Activated CD8-positive, alpha-beta memory T cell treated with anti-CD3 and anti-CD28 coated beads for 1 hour (primary cell): ENCODE measurements around the gene MEGF9.

Experiments
- DNase-seq, 2 donors: peaks; one replicate each; pipeline ENCODE4 v3.0.0-alpha.2; 2020; ENCODE audit warnings: low read depth in 1 of 2; ENCODE audit errors: extremely low read depth in 1 of 2

The MEGF9 gene

DNA sequence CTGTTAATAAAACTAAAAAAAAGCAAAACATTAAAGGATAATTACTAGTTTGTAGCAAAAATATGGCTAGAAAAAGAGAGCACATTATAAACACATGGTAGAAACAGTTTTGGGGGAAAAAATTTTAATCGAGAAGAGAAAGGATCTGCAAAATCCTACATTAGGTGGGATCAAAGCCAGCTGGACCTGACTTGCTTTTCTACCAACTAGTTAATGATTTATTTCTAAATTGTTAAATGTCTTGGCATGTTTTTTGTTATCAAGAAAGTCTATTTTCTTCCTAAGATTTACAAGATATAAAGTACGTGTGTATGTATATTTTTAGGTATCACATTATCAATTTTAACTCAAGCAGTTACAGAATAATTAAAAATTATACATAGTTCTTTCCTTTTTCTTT lies 87.2 kb downstream of the MEGF9 start:
- DNase-seq, result no peak

DNA sequence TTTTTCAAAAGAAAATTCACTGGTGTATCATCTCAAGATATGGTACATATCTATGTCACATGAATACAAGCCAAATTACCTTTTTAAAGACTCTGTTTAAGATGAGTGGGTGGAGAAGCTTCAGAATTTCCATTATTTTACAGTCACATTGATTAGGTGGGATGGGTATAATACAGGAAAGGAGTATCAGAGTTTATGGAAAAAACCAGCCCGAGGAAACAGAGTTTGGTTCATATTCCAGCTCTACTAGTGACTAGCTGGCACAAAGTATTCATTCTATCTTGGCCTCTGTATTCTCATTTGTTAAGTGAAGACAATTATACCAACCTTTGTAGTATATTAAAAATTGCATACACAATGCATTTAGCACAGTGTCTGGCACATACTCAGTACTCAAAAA lies 87.8 kb downstream of the MEGF9 start:
- no peak for DNase-seq

DNA sequence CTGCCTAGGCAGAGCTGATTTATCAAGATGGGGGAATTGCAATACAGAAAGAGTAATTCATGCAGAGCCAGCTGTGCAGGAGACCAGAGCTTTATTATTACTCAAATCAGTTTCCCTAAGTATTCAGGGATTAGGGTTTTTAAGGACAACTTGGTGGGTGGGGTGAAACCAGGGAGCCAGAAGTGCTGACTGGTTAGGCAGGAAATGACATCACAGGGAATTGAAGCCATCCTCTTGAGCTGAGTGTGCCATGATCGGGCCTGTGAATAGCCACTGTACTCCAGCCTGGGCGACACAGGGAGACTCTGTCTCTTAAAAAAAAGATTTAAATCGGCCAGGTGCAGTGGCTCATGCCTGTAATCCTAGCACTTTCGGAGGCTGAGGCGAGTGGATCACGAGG lies 89.0 kb downstream of the MEGF9 start:
- DNase-seq, result no peak

- DNase-seq, result no peak
These were observed 91.5 kb downstream of the MEGF9 start for GRCh38 chr9:120622790-120623189.

DNA sequence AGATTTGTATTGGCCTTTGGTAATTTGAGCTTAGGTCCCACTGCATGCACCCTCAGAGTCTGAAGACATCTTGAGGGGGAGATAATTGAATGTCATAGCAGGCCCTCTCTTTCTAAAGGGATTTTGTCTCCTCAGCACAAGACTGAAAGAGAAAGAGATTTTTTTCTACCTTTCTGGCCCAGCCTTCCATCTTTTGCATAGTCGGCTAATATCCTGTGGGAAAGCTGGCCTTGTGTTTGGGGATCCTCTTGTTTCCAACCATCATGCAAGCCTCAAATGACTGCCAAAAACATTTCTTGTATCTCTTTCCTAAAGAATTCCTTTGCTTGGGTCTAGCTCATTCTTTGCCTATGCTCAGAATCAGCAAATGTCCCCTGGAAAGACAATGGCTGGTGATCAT lies 92.3 kb downstream of the MEGF9 start:
- DNase-seq, result no peak

DNA sequence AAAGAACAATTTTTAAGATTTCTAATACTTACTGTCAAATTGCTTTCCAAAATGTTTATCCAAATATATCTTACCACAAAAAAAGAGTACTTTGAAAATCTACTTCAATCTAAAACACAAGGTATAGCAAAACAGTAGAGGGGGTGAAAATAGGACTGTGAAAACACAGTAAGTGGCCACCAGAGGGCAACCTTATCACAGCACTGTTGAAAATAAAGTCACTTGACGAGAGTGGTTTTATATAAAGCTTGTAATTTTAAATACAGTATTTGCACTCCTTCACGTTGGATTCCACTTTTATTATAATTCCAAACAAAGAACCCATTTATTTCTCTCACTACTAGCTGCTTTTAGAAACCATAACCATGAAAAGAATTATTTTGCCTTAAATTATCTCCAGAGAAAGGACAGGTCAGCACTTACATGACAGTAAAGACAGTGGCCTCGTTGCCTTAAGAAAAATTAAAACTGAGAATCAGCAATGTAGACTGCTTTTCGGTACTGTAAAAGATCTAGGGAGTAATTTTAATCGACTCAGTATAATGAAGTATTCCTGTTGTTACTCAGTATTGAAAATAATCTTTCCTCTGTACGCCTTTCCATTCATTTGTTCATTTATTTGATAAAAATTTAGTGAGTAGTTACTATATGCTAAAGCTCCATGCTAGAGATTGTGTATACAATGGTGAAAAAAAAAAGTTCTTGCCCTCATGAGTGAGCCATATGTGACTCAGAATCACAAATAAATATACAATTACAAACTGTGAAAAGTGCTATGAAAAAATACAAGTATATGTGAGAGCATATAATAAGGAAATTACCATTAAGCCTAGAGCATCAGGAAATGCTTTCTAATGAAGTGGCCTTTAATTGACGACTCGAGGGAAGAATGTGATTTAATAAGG lies 94.3 kb downstream of the MEGF9 start:
- peak; percentile 7 to 35 for DNase-seq

DNA sequence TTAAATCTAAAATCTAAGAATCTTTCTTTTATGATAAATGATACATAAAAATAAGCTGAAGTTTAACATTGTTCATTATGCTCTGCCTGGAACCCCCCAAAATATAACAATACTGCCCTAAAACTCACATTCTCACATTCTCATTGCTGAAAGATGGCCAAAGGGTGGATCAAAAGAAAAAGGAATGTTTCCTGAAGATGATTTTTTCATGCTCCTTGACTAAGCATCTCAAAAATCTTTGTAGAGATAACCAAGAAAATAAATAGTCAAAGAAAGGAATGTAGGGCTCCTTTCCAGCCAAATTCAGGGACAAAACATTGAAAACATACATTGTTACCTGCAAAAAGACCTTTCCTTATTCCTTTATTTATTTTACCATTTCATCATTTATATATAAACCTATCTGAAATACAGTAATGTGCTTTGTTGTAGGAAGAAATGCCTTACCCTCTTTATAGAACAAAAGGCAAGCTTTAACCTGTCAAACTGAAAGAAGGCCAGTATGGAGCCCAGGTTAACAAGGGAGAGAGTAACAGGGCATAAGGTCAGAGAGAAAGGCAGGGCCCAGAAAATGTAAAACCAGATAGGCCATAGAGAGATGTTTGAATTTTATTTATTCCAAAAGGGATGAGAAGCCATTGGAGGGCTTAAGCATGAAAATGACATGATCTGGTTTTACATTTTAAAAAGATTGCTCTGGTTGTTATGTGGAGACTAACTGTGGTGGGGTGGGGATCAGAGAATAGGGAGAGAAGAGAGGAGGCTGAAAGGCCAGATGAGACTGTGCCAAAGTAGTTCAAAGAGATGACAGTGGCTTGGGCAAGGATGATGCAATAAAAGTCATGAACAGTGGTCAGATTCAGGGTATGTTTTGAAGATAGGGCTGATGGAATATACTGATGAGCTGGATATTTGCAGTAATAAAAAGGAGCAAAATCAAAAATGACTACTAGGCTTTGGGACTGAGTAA lies 97.0 kb downstream of the MEGF9 start:
- no peak for DNase-seq

DNA sequence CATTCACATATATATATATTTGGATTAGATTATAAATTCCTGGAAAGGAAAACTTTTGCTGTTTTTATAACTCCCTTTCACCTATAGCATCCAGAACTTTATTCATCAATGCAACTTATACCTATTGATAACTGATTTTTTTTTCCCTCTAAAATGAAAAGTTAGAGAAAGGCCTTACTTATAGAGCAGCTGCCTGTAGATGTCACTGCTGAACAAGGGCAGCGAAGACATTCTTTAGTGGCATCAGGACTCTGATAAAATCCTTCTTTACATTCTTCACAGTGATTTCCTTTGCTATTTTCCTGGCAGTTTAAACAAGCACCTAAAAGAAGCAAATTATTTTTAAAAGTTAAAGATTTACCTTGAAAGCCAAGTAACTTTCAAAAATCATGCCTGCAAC lies 102.1 kb downstream of the MEGF9 start:
- no peak for DNase-seq

- DNase-seq, result no peak
These were observed 102.6 kb downstream of the MEGF9 start for GRCh38 chr9:120611690-120612068.

GRCh38 chr9:120610975-120611689 lies 103.1 kb downstream of the MEGF9 start:
- no peak for DNase-seq

GRCh38 chr9:120609636-120610035 lies 104.6 kb downstream of the MEGF9 start:
- DNase-seq, result no peak

DNA sequence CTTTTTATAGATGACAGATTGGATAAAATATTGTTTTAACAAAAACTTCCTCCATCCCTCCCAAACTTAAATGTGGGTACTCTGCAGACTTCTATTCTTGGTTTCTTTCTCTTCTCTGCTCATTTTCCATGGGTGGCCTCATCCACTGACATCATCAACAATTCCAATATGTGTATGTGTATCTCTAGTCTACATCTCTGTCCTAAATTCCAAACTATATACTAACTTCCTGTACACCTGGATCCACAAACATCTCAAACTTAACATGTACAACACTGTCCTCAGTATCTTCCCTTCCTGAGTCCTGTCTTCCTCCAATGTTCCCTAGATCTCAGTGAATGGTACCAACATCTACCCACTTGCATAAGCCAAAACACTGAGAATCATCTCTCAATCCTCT lies 105.8 kb downstream of the MEGF9 start:
- DNase-seq, result no peak

GRCh38 chr9:120603591-120603990 lies 110.7 kb downstream of the MEGF9 start:
- no peak for DNase-seq

GRCh38 chr9:120603010-120603409 lies 111.3 kb downstream of the MEGF9 start:
- DNase-seq, result no peak

- DNase-seq, result no peak
These were observed 120.4 kb downstream of the MEGF9 start for GRCh38 chr9:120593955-120594277.

DNA sequence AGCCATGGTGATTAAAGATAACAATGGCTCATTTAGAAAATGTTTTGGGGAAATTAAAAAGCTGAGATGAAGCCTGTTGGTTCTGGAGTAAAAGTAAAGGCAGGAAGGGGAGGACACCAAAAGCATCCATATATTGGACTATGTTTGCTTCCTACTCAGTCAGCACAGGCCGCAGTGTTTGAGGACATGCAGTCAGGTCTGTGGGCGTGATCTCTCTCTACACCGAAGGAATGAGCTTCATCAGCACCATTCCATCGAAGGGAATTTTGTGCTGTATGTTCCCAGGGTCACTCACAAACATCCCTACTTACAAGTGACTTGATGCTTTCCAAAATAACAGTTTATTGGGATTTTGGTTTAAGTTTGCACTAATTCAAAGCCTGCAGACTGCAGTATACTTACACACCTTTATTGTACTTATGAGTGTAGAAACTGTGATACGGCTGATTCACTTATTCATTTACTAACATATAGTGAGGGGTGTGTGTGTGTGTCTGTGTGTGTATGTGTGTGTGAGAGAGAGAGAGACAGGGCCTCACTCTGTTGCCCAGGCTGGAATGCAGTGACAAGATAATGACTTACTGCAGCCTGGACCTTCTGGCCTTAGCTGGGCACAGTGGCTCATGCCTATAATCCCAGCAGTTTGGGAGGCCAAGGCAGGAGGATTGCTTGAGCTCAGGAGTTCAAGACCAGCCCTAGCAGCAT lies 120.9 kb downstream of the MEGF9 start:
- no peak for DNase-seq

DNA sequence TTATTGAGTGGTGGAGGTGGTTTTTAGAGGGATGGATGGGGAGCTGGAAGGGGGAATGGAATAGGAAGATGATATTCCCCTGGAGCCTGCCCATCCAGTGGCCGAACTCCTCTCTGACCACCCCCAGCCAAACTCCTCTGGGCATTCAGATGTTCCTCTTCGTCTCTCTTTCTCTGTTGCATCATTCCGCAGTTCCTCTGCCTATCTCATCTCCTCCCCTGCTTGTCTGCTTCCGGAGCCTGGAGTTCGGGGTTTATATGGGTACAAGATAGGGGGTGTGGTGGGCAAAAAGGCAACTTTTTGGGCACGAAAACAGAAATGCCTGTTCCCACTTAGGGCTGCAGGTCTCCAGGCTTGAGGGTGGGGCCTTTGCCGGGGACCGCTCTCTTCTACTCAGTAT lies 122.1 kb downstream of the MEGF9 start:
- DNase-seq, result no peak

DNA sequence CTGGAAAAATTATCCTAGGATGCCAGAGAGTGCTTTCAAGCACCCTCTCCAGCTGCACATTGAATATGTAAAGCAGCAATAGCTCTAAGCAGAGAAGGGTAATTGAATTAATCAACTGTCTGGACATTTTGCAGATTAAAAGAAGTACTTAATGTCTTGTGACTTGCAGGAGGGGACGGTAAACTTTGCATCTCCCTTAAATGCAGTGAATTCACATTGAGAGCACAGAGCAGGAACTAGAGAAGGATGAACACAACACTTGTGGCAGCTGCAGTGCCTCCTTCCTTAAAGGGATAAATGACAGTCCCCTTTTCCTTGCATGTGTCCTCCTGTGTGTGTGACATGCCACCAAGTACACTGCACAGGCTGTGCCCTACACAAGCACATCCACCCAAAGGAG lies 126.9 kb downstream of the MEGF9 start:
- DNase-seq, result no peak

- DNase-seq, result no peak
These were observed 130.3 kb downstream of the MEGF9 start for GRCh38 chr9:120583958-120584369.

GRCh38 chr9:120580051-120580896 lies 134.0 kb downstream of the MEGF9 start, which contains the start of gene CDK5RAP2:
TSS of gene CDK5RAP2 (minus strand) at chr9:120580167. CDS start at chr9:120579978, 189 bp downstream.
- DNase-seq, result peak; percentile 82 to 83
